ENCODE results near the gene MICAL2.

Gene MICAL2

GRCh38 chr11:12117611-12118010 is 7.2 kb downstream of the MICAL2 start:
- DNase-seq (ENCODE audit: low read depth in 3 of 3): no peak

- DNase-seq (ENCODE audit: low read depth in 3 of 3): no peak
Observed at GRCh38 chr11:12118949-12119348, 8.6 kb downstream of the MICAL2 start.

DNA sequence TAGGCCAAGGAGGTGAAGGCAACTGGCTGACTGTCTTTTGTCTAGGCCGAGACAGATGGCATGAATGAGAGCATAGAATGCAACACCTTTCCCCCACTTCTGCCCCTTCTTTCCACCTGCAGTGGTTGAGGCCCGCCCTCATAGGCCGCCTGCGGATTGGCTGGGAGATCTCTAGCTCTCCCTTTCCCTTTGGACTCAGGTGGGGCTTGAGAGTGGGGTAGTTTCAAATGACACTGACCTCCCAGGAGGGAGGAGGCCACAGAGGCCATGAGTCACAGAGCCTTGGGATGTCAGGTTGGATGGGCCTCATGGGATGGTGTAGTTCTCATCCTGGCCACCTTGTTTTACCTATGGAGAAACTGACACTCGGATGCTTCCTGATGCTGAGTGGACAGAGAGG is 9.1 kb downstream of the MICAL2 start:
- DNase-seq (ENCODE audit: low read depth in 3 of 3): no peak

- DNase-seq (ENCODE audit: low read depth in 3 of 3): no peak
Observed at GRCh38 chr11:12120031-12121008, 9.9 kb downstream of the MICAL2 start.

DNA sequence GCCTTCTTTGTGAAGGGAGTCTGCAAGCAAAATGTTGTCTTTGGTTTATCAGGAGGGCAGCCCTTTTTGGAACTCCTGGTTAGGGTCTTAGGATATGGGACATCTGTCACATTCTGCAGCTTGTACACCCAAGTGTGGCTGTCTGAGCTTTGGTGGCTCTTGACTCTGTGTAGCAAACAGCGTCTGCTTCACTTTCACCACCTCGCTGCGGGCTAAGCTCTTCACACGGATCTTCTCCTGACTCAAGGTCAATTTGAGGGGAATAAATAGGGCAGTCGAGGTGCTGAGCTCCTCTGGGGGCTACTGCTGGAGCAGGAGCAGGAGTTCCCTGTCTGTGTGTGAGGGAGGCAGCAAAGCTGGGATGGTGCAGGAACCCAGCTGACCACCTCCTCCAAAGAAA is 10.6 kb downstream of the MICAL2 start:
- no peak for DNase-seq (ENCODE audit: low read depth in 3 of 3)

DNA sequence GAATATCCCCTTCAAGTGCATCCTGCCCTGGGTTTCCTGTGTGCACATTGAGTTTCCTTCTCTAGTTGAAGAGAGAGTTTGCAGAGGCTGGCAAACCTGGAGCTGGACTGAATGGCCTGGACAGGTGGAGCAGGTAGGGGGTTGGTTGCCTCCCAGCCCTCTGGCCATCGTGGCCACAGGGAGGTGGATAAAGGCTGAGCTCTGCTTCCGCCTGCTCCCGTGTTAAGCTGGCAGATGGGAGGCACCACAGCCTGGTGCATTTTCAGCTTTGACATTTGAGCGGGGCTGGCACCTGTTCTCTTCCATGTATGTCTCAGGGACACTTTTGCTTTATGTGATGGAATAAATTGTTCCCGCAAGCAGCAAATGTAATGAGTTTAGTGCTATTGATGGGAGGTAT is 11.1 kb downstream of the MICAL2 start:
- no peak for DNase-seq (ENCODE audit: low read depth in 3 of 3)

DNA sequence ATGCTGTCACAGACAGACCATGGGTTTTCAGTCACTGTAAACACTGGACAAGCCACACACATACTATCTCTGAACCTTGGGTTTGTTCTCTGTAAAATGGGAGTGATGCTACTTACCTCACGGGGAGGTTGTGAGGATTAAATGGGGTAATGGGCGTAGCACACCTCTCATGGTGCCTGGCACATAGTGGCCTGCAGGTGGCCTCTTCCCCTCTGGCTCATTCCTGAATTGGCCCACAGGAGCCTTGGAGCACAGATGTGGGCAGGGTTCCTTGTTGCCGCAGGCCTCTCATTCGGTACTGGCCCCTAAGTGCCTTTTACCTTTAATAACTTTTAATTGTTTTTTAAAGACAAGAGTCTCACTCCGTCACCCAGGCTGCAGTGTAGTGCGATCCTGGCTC is 11.7 kb downstream of the MICAL2 start:
- no peak for DNase-seq (ENCODE audit: low read depth in 3 of 3)

GRCh38 chr11:12123273-12123672 is 12.9 kb downstream of the MICAL2 start:
- no peak for DNase-seq (ENCODE audit: low read depth in 3 of 3)

DNA sequence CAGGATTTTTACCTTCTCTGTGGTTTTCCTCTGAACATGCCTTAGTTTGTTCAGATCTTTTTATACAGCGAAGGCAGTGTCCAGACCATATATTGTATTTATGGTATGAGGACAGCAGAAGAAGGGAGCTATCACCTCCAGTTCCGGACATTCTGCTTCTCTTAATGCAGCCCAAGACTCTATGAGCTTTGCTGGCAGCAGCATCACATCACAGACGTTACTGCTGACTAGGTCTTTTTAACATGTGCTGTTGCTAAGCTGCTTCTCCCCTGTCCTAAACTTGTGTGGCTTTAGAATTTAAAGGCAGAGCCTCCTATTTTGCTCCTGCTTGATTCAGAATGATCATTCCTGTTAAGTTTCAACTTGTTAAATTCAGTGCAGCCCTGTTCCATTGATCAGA is 13.4 kb downstream of the MICAL2 start:
- no peak for DNase-seq (ENCODE audit: low read depth in 3 of 3)

DNA sequence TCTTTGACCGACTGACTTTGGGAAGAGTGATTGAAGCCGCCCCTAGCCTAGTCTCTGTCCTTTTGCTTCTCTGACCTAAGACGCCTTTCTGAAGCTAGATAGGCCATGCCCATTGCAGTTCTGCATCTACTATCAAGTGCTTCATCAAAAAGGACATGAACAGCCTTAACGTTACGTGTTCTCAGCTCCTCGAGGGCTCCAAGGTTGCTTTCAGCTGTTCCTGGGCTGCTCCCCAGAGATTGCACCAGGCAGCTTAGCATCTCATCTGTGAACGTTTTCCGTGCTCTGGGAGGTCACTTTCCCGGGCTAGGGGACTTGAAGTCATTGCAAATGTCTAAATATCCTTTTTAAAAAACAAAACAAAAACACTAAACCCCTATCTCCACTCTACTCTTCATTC is 13.9 kb downstream of the MICAL2 start:
- DNase-seq (ENCODE audit: low read depth in 3 of 3): no peak

GRCh38 chr11:12125609-12126149 is 15.3 kb downstream of the MICAL2 start:
- DNase-seq (ENCODE audit: low read depth in 3 of 3): no peak

- no peak for DNase-seq (ENCODE audit: low read depth in 3 of 3)
Observed at GRCh38 chr11:12126344-12127019, 16.1 kb downstream of the MICAL2 start.

DNA sequence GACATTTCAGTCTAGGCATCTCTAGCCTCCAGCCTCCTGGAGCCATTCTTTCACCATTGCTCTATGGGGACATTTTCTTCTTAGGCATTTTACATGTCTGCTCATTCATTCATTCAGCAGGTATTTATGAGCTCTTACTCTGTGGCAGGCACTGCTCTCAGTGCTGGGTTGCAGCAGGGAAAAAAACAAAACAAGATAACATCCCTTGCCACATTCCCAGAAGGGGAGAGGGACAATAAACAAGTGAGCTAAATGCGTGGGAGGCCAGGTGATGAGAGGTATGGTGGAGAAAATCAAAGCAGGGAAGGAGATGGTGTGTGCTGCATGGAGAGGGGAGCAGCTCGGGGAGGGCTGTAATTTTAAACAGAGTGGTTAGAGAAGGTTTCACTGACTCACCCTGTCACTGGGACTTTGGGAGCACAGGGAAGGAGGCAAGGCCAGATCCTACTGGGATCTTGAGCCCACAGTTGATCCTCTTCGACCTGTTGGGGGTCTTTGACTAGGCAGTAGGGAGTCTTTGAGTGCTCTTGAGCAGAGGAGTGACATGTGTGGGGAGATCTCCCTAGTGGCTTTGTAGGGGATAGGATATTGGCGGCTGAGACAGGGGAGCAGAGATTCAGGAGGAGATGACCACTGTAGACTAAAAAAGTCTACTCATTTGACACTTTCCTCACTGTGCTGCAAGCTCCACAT is 17.0 kb downstream of the MICAL2 start:
- no peak for DNase-seq (ENCODE audit: low read depth in 3 of 3)

DNA sequence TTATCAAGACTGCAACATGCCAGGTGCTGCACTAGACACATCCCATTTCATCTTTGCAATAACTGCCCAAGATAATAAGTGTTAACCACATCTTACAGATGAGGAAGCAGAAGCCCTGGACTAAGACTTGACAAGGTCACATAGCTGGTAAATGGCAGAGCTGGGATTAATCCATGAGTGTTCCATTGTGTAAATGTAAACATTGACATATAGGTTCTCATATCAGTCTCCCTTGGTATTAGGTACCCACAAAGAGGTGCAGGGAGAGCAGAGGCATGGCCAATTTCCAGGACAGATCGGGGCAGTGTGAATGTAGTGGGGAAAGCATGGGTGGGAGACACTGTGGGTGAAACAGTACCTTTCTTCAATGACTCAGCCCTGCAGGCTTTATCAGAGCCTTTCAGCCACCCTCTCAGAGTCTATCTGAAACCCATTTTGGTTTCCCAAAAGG is 17.9 kb downstream of the MICAL2 start:
- no peak for DNase-seq (ENCODE audit: low read depth in 3 of 3)

DNA sequence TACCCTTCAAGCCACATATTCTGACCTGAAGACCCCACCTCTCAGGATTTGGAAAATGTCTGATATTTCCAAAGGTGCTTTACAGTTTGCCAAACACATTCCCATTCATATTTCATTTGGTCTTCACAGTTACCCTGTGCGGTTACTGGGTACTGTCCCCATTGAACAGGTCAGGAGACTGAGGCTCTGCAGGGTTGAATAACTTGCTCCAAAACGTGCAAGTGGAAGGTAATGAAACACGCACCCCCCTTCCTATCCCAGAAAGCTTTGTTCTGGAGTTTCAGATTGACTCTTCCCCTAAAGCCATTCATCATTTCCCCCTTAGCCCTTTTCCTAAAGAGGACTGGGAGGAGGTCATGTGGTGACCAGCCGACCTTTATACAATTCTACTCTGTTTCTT is 18.8 kb downstream of the MICAL2 start:
- no peak for DNase-seq (ENCODE audit: low read depth in 3 of 3)

DNA sequence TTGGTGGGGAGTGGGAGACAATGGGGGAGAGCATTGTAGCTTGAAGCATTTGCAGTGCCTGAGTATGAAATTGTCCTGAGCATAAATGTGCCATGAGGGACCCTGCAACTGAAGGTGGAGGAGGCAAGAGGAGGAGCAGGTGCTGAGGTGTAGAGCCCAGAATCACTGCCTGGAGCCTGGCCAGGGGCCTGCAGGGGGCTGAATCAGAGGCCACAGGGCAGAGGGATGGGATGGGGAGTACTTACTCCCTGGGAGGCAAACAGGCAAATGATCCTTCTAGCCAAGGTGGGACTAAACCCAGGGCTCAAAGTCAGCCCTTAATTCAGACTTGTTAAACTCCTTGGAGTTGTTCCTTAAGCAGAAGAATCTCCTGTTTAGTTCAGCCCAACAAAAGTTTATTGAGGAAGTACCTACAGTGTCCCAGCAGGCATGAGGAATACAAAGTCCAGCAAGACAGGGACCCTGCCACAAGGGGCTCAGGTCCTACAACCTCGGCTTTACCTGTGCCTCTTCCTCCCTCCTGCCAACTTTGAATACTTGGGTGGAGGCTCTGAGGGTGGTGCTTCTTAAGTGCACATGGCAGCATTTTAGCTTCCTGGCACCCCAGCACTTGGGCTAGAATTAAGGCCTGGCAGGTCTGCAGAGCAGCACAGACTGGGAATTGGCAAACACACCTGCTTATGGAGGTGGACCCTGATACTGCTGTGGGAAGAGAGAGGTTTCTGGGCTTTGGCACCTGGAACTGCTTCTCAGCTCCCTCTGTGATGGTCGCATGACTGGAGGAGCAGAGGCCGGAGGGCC is 20.0 kb downstream of the MICAL2 start:
- DNase-seq (ENCODE audit: low read depth in 3 of 3): no peak

DNA sequence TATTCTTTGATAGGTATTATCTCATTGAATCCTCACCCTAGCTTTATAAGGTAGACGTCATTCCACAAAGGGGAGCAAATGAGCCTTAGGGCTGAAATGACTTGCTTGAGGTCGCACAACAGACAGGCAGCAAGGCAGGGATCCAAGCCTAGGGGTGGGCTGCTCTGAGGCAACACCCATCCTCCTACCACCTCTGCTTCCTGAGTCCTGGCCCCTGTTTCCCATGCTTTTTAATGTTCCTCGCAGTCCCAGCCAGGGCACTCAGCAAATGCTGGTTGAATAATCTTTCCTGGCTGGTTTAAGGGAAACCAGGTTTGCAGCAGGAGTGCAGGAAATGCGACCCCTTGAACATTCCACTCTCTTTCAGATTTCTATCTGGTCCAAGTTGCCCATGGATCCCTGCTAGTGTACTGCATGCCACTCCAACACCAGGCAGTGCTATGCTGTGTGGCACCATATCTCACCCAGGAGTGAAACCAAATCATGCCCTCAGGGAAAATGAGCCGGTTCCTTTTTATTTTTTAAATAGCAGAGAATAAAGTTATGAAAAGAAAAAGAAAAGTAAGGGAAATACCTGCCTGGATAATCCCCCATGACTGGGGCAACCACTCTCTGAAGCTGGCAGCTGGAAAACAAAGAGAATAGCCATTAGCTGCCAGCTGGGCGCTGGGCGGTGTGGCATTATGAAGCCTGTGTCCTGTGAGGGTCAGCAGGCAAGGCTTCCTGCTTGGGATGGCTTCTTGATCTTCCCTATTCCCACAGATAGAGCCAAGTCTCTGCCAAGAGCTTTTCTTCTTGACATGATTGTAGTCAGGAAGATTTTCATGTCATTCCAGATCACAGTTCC is 21.8 kb downstream of the MICAL2 start:
- no peak for DNase-seq (ENCODE audit: low read depth in 3 of 3)

- no peak for DNase-seq (ENCODE audit: low read depth in 3 of 3)
Observed at GRCh38 chr11:12132790-12133145, 22.4 kb downstream of the MICAL2 start.

GRCh38 chr11:12133547-12134235 is 23.3 kb downstream of the MICAL2 start:
- DNase-seq (ENCODE audit: low read depth in 3 of 3): no peak

- DNase-seq (ENCODE audit: low read depth in 3 of 3): no peak
Observed at GRCh38 chr11:12134236-12134585, 23.8 kb downstream of the MICAL2 start.

Data from stimulated activated CD4-positive, alpha-beta T cell treated with anti-CD3 and anti-CD28 coated beads, TNF-alpha, amount 100 ng/mL, for 24 hours (primary cell).